HAP-1 (cell line): Measurements from ENCODE around the gene SPTBN5.

ENCODE experiments used
- DNase-seq, 2 experiments: peaks; one replicate each; pipeline ENCODE4 v3.0.0-alpha.2; 2016 to 2020; ENCODE audit warnings: low spot score in 2 of 2
- H3K27me3 ChIP-seq: fragments of 250-450 bp; sonication (Bioruptor Pico); 2 replicates; pipeline ENCODE4 v1.5.1; 2020; ENCODE audit warnings: low read depth, mild to moderate bottlenecking, moderate library complexity
- H3K36me3 ChIP-seq: fragments of 250-450 bp; sonication (Bioruptor Pico); replicated peaks from 2 replicates; pipeline ENCODE4 v1.5.1; 2020; ENCODE audit warnings: mild to moderate bottlenecking
- H3K4me1 ChIP-seq: fragments of 250-450 bp; sonication (Bioruptor Pico); 2 replicates; pipeline ENCODE4 v1.5.1; 2020; ENCODE audit warnings: mild to moderate bottlenecking
- H3K4me3 ChIP-seq: fragments of 250-450 bp; sonication (Bioruptor Pico); 2 replicates; pipeline ENCODE4 v1.5.1; 2020; ENCODE audit warnings: mild to moderate bottlenecking, moderate library complexity
- H3K9me3 ChIP-seq: fragments of 250-450 bp; sonication (Bioruptor Pico); 2 replicates; pipeline ENCODE4 v1.5.1; 2020; ENCODE audit warnings: mild to moderate bottlenecking, moderate library complexity
- in situ Hi-C: fragments of 300-500 bp; cut with MboI; formaldehyde crosslinking; loops from 3 replicates; pipeline ENCODE4 v1.14.3; 2020; ENCODE audit warnings: low sequenced_read_pairs, inconsistent platforms, mixed read lengths

SPTBN5 gene

DNA sequence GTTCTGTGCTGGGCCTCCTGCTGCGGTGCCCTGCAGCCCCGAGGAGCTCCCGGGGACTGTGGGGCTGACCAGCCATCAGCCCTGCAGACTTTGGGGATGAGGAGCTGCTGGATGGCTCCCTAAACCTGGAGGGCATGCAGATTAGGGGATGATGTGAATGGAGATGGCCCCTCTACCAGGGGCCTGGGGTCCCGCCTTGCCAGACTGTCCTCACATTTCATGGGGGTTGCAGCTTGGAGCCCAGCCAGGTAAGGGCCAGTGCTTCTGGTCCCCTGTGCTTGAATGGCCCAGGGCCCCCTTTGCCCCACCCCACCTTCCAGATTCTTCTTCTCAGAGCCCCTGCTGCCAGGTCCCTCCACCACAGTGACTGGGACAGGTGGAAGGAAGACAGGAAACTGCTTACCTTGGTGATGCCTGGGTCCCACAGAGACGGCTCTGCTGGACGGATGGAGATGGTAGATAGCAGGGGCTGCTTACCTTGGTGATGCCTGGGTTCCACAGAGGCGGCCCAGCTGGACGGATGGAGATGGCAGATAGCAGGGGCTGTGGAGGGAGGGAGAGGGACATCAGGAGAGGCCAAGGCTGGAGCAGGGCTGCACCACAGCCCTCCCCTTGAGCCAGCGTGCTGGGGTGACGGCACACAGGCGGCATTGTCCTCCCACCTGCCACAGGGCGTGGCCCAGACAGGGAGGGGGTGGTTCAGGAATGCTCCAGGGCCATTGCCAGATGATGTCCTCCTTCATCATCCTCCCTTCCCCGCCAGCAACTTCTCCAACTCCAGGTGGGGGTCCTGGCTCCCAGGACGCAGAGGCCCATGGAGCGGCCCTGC lies at the start of gene SPTBN5:
SPTBN5 (minus strand) TSS at position 632 of the 829 bp plus-strand sequence; CDS start at position 76, 556 bp downstream.
- no peak for DNase-seq
- Histone ChIP-seq H3K36me3 (no peaks in the 10 kb centered on the region), H3K9me3 (no peaks in the 10 kb centered on the region), H3K4me1 (no peaks in the 10 kb centered on the region), H3K4me3 (no peak within 1 kb of the TSS), H3K27me3 (no peaks in the 10 kb centered on the region)
- in situ Hi-C loops, result no loop called here

DNA sequence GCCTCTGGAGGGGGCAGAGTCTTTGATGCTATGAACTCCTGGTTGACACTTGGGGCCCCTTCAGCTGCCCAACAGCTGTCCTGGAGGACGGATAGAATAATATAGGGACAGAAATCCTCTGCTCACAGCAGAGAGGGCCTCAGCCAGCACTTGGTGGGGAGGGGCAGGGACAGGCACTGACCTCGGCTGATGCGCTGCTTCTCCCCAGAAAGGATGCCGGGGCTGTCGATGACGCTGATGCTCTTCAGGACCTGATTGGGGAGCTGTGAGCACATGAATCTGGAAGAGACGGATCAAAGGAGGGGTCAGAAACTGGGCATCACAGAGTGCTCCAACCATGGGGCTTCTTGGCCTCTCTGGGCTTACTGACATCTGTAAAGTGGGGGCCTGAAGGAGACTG lies 49.0 kb upstream of the SPTBN5 start:
- Histone ChIP-seq H3K36me3 (peaks cover 4% of the 10 kb centered on the region; the same call in 1 of the 2 replicates), H3K4me3 (no peak overlapping the region), H3K9me3 (no peaks in the 10 kb centered on the region), H3K27me3 (no peaks in the 10 kb centered on the region), H3K4me1 (peaks cover 10% of the 10 kb centered on the region)
- DNase-seq, result no peak
- in situ Hi-C loops, result no loop called here

DNA sequence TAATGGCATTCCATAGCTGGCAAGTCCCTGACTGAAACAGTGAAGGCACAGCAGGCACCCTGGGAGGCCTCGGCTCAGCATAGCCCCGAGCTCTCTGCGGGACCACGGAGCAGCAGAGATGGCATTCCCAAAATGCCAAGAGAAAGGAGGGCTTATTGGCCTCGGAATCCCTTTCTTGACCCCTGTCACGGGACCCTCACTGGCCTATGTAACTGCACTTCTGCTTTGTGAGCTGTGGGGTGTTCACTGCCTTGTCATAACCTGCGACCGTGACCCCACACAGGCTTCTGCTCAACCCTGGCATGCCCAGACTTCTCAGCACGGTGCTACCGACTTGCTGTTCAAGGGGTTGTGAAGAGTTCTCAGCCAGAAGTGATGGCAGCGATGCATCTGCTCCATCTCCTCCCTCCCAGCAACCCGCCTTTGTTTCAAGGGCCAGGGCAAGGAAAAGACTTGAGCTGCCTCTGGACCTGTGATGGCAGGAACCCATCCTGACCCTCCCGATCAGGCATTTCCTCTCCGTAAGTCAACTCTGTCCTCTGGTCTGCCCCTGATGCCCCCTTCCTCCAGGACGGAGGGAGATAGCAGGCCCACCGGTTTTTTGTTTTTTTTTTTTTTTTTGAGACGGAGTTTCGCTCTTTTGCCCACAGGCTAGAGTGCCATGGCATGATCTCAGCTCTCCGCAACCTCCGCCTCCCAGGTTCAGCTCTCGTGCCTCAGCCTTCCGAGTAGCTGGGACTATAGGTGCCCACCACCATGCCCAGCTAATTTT lies 48.0 kb upstream of the SPTBN5 start:
- Histone ChIP-seq H3K4me1 (peaks cover 17% of the 10 kb centered on the region), H3K27me3 (no peaks in the 10 kb centered on the region), H3K4me3 (no peak overlapping the region), H3K36me3 (peaks cover 4% of the 10 kb centered on the region; the same call in 1 of the 2 replicates), H3K9me3 (no peaks in the 10 kb centered on the region)
- DNase-seq, result no peak
- in situ Hi-C loops, result no loop called here

DNA sequence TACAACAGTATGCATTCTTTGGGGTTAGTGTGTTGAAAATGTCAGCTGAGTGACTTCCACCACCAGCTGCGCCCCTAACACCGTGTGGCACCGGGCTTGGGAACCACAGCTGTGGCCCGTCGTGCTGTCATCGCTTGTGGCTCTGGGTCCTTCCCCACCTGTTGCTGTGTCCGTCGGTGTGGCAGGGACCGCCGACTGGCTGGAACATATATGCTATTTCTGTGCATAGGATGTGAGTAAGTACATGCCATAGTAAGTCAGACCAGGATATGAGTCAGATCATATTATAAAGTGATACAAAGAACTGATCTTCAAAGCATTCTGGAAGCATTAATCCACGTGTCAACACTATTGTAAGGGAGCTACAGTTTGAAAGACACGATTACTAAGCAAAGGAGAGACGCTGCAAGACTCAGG lies 46.6 kb upstream of the SPTBN5 start:
- Histone ChIP-seq H3K4me1 (peaks cover 17% of the 10 kb centered on the region), H3K36me3 (peaks cover 6% of the 10 kb centered on the region; the same call in 1 of the 2 replicates), H3K9me3 (no peaks in the 10 kb centered on the region), H3K27me3 (no peaks in the 10 kb centered on the region), H3K4me3 (no peak overlapping the region)
- in situ Hi-C loops, result no loop called here
- DNase-seq, result no peak

DNA sequence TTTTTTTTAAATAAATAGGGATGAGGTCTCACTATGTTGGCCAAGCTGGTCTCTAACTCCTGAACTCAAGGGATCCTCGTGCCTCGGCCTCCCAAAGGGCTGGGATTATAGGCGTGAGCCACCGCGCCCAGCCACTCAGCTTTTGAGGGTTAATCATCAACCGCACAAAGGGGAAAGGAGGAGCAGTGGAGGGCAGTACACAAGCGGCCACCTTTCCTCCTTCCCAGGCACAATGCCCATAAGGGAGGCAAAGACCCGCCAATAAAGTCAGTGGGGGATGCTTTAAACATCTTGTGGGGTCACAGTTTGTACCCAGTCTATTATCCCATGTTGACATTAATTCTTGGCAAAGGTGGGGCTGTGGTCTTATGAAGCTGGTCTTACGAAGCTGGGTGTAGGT lies 46.1 kb upstream of the SPTBN5 start:
- in situ Hi-C loops, result no loop called here
- Histone ChIP-seq H3K4me3 (no peak overlapping the region), H3K27me3 (no peaks in the 10 kb centered on the region), H3K9me3 (no peaks in the 10 kb centered on the region), H3K36me3 (peaks cover 6% of the 10 kb centered on the region; the same call in 1 of the 2 replicates), H3K4me1 (peaks cover 17% of the 10 kb centered on the region)
- no peak for DNase-seq

DNA sequence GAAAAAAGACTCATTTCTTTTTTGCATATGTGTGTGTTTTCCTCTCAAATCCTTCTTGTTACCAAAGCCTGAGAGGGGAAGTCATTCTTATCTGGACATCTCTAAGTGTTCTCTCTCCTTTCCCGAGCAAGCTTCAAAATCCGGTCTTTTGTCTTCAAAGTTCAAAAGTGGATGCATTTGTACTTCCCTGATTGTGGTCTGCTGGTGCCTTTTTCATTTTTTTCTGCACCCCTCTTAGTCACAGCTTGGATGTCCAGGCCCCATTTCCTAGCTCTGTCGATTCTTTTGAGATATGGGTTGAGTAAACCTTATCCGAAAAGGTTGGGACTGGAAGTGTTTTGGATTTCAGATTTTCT lies 43.7 kb upstream of the SPTBN5 start:
- H3K36me3 ChIP-seq, result peaks cover 6% of the 10 kb centered on the region; the same call in 1 of the 2 replicates
- peaks cover 17% of the 10 kb centered on the region for H3K4me1 ChIP-seq
- in situ Hi-C loops, result no loop called here

DNA sequence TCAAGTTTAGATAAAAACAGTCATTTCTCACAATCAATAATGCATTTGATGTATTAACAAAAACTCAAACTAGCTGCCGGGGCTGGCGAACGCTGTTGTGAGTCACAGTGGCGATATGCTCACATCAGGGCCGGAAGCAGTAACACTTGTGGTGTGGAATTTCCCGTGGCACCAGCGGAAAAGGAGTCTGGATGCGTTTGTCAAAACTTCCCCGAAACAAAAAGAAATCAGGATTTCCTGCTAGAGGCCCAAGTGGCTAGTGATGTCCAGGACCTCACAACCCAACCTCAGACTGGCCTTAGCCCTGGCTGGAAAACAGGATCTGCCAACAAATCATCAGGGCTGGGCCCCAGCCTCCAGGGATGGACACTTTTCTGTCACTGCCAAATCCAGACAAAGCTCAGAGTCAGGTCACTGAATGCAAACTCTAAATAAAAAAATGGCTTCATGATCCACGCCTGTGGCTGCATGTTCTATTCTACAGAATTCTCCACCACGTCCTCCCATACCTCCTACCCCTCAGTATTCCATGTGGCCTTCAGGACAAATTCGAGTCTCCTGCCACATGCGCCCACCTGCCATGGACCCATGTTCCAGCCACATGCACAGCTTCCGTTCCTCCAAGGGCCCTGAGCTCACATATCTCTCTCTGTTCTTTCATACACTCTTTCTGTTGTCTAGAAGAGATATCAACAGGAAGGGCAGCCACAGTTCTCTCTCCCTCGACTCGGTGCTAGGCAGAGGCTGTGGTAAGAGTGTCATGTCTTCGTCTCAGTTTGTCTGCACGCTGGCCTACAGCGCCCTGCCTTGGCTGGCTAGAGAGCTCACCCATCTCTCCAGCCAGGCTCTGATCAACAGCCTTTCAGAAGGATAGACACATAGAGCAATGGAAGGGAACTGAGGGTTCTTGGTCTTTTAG lies 43.1 kb upstream of the SPTBN5 start:
- Histone ChIP-seq H3K9me3 (no peaks in the 10 kb centered on the region), H3K27me3 (no peaks in the 10 kb centered on the region), H3K4me3 (no peak overlapping the region), H3K4me1 (peaks cover 17% of the 10 kb centered on the region), H3K36me3 (peaks cover 6% of the 10 kb centered on the region; the same call in 1 of the 2 replicates)
- DNase-seq, result no peak
- in situ Hi-C loops, result no loop called here

More for the DNA sequence above, 43.7 kb upstream of the SPTBN5 start:
- no peak for DNase-seq
- Histone ChIP-seq H3K9me3 (no peaks in the 10 kb centered on the region), H3K4me3 (no peak overlapping the region), H3K27me3 (no peaks in the 10 kb centered on the region)

DNA sequence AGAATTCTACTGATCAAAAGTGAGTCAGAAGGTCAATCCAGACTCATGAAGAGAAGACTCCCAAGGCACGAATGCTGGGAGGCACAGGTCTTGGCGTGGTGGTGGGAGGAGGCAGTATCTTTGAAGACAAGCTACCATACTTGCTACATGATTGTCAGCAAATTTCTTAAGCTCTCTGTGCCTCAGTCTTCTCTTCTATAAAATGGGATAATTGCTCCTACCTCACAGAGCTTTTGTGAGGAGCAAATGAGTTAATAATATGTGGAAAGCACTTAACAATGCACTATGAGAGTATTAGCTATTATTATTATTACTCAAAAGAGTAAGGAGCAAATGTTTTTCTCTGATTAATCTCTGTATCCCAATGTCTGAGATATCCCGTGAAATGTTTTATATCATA lies 42.3 kb upstream of the SPTBN5 start:
- DNase-seq, result no peak
- no peaks in the 10 kb centered on the region for H3K9me3 ChIP-seq
- no peaks in the 10 kb centered on the region for H3K27me3 ChIP-seq
- H3K36me3 ChIP-seq, result peaks cover 6% of the 10 kb centered on the region; the same call in 1 of the 2 replicates
- H3K4me1 ChIP-seq, result peaks cover 17% of the 10 kb centered on the region
- in situ Hi-C loops, result no loop called here
- no peak overlapping the region for H3K4me3 ChIP-seq

DNA sequence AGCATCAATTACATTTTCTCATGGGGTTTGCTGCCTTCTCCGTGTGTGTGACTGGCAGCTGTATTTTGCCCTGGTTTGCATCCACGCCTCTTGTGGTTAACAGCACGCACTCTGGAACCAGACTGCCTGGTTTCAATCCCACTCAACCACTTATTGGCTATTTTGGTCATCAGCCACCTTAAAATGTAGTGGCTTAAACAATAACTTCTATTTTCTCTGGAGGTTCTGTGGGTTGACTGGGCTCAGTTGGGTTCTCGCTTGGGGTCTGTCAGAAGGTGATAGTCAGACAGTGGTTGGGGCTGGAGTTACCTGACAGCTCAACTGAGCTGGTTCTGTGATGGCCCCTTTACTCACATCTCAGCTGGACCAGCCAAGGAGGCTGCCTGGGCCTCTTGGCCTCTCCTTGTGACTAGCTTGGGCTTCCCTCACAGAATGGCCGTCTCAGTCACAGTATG lies 41.7 kb upstream of the SPTBN5 start:
- peaks cover 6% of the 10 kb centered on the region; the same call in 1 of the 2 replicates for H3K36me3 ChIP-seq
- no peak for DNase-seq
- H3K4me1 ChIP-seq, result peaks cover 17% of the 10 kb centered on the region
- no peaks in the 10 kb centered on the region for H3K9me3 ChIP-seq
- H3K27me3 ChIP-seq, result no peaks in the 10 kb centered on the region
- in situ Hi-C loops, result no loop called here
- no peak overlapping the region for H3K4me3 ChIP-seq

DNA sequence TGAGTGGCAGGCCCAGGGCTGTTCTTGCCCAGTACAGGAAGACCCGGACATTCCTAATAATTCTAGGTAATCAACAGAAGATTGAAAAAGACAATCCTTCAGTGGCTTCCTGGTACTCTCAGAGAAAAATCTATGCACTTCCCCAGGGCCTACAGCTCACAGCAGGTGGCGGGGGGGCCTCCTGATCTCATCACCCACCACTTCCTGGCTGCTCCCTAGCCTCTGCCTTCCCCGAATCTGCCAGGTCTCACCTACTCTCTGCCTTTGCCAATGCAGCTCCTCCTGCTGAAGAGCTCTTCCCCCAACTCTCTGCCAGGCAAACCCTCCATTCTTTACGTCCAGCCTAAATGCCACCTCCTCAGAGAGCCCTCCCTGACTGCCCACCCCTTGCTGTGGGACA lies 41.0 kb upstream of the SPTBN5 start:
- Histone ChIP-seq H3K27me3 (no peaks in the 10 kb centered on the region), H3K9me3 (no peaks in the 10 kb centered on the region), H3K36me3 (peaks cover 2% of the 10 kb centered on the region; the same call in 1 of the 2 replicates), H3K4me3 (no peak overlapping the region), H3K4me1 (peaks cover 17% of the 10 kb centered on the region)
- no peak for DNase-seq
- in situ Hi-C loops, result no loop called here

DNA sequence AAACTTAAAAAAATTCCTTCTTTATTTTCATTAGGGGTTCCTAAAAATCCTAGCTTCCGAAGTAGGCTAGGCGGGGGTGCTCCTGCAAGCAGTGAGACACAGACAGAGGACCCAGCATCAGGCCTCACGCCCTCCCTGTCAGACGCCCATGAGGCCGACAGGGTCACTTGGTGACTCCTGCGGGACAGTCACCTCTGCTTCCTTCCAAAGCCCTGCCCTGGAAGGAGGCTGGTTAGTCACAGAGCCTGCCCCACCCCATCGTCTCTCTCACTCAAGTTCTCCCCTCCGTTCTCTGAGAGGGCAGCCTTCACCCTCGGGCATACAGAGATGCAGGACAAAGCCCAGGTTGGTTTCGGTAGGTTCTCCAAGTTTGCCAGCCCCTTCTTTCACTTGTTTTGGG lies 39.9 kb upstream of the SPTBN5 start:
- DNase-seq, result no peak
- no peaks in the 10 kb centered on the region for H3K9me3 ChIP-seq
- H3K4me3 ChIP-seq, result no peak overlapping the region
- no peaks in the 10 kb centered on the region for H3K27me3 ChIP-seq
- H3K4me1 ChIP-seq, result peaks cover 16% of the 10 kb centered on the region
- H3K36me3 ChIP-seq, result peaks cover 2% of the 10 kb centered on the region; the same call in 1 of the 2 replicates
- in situ Hi-C loops, result no loop called here

DNA sequence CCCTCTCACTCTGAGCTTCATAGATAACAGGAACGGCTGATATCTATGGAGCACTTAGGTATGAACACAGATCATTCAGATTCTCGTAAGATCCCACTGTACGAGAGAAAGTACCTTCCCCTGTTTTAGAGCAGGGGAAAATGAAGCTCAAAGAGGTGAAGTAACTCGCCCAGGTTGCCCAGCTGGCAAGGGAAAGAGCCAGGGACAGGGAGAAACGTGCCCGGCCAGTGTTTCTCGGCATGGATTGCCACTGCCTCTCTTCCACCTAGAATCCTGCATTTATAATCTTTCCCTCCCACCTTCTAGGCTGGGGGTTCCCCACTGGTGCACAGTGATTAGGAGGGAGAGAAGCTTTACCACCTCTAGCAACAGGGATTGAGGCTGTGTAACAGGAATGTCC lies 39.5 kb upstream of the SPTBN5 start:
- Histone ChIP-seq H3K9me3 (no peaks in the 10 kb centered on the region), H3K27me3 (no peaks in the 10 kb centered on the region), H3K4me1 (peaks cover 11% of the 10 kb centered on the region), H3K36me3 (peaks cover 2% of the 10 kb centered on the region; the same call in 1 of the 2 replicates), H3K4me3 (no peak overlapping the region)
- no peak for DNase-seq
- in situ Hi-C loops, result no loop called here
